AG04449 (cell line): ENCODE data around the gene TSPAN10.

Source experiments
- CTCF ChIA-PET: fragments of 350-600 bp; formaldehyde crosslinking; extraction: SDS; loops from one replicate; lab custom pipeline; 2021; ENCODE audit warnings: antibody characterized with exemption; lab: Yijun Ruan, JAX
- POLR2A ChIA-PET: fragments of 400-600, 350-600 bp; formaldehyde crosslinking; extraction: SDS; loops from one replicate; lab custom pipeline; 2020; ENCODE audit warnings: antibody characterized with exemption, inconsistent platforms; lab: Yijun Ruan, JAX
- DNase-seq: peaks from one replicate; pipeline ENCODE4 v3.0.0-alpha.2; 2010; ENCODE audit warnings: low read depth, low spot score
- H3K4me3 ChIP-seq: 2 replicates; pipeline ENCODE4 v1.5.1; 2011; ENCODE audit warnings: low read depth, mild to moderate bottlenecking, control low read depth, low read length
- TF ChIP-seq, protein P1 (sequence below): IDR thresholded peaks from one replicate; pipeline ENCODE4 v1.5.1; 2011; ENCODE audit warnings: mild to moderate bottlenecking, moderate library complexity, low read length, control low read depth, inconsistent platforms; ENCODE audit not compliant: insufficient read depth; ENCODE audit errors: missing control alignments

TSPAN10 gene

DNA sequence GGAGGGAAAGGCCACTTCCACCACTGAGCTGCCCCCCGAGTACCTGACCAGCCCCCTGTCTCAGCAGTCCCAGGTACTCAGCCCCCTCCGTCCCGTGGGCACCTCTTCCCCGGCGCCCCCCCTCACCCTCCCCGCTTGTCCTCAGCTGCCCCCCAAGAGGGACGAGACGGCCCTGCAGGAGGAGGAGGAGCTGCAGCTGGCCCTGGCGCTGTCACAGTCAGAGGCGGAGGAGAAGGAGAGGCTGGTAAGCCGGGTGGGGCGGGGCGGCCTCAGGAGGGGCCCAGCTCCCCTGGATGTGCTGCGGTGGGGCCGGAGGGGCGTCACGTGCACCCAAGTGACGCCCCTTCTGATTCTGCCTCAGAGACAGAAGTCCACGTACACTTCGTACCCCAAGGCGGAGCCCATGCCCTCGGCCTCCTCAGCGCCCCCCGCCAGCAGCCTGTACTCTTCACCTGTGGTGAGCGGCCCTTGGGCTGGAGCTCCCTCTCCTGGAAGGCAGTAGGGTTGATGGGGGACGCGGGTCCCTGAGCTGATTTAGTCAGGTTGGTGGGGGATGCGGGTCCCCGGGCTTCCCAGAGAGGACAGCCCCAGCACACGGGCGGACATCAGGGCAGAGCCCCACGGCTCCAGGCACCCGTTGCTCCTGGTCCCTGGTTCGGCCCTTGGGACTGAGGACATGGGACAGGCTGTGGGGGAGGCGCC is 56.7 kb downstream of the TSPAN10 start:
- no peak overlapping the region for H3K4me3 ChIP-seq
- CTCF ChIA-PET: interaction anchor here (0.9 to 1.2 kb wide), 2 partner anchors 9 to 34 kb away, joined by 3 read pairs; partner anchors contain the start of gene HGS
- DNase-seq: no peak
- POLR2A ChIA-PET: interaction anchor here (1.2 to 1.5 kb wide), 3 partner anchors 9 to 10 kb away, joined by 5 to 6 read pairs (median 5); partner anchors contain the start of genes ARL16, HGS and MRPL12
- TF ChIP-seq, protein P1, sequence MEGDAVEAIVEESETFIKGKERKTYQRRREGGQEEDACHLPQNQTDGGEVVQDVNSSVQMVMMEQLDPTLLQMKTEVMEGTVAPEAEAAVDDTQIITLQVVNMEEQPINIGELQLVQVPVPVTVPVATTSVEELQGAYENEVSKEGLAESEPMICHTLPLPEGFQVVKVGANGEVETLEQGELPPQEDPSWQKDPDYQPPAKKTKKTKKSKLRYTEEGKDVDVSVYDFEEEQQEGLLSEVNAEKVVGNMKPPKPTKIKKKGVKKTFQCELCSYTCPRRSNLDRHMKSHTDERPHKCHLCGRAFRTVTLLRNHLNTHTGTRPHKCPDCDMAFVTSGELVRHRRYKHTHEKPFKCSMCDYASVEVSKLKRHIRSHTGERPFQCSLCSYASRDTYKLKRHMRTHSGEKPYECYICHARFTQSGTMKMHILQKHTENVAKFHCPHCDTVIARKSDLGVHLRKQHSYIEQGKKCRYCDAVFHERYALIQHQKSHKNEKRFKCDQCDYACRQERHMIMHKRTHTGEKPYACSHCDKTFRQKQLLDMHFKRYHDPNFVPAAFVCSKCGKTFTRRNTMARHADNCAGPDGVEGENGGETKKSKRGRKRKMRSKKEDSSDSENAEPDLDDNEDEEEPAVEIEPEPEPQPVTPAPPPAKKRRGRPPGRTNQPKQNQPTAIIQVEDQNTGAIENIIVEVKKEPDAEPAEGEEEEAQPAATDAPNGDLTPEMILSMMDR: no peak

DNA sequence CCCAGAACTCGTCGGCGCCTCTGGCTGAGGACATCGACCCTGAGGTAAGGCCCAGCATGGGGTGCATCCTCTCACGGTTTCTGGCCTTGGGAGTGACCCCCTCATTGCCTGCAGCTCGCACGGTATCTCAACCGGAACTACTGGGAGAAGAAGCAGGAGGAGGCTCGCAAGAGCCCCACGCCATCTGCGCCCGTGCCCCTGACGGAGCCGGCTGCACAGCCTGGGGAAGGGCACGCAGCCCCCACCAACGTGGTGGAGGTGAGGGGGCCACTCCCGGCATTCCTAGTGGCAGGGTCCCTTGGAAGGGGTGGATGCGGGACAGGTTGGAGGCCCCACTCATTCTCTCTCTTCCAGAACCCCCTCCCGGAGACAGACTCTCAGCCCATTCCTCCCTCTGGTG is 57.8 kb downstream of the TSPAN10 start:
- no peak for DNase-seq
- TF ChIP-seq, protein P1: no peak
- POLR2A ChIA-PET: no interaction called here
- H3K4me3 ChIP-seq: no peak overlapping the region
- CTCF ChIA-PET: no interaction called here

DNA sequence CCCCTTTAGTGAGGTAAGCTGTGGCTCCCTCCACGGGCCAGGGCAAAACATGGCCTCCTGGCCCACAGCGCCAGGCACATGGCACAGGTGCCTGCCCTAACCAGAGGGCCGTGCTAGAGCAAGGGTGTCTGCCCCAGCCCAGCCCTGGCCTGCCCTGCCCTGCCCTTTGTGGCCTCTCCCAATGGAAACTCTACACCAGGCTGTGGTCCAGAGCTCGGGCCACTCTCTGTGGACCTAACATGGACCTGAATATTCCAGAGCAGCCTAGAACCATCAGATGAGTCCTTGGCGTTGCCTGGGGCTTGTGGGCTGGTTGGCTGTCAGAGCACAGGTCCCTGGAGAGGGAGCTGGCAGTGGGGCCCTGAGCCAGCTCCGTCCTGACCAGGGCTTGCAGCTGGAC is 58.2 kb downstream of the TSPAN10 start:
- H3K4me3 ChIP-seq: no peak overlapping the region
- TF ChIP-seq, protein P1: no peak
- ChIA-PET CTCF (no interaction called here), POLR2A (interaction anchor here (0.7 to 1.6 kb wide), 2 partner anchors 11 to 29 kb away, joined by 3 to 5 read pairs; partner anchors contain the start of genes CCDC137, HGS and OXLD1)
- DNase-seq: no peak

DNA sequence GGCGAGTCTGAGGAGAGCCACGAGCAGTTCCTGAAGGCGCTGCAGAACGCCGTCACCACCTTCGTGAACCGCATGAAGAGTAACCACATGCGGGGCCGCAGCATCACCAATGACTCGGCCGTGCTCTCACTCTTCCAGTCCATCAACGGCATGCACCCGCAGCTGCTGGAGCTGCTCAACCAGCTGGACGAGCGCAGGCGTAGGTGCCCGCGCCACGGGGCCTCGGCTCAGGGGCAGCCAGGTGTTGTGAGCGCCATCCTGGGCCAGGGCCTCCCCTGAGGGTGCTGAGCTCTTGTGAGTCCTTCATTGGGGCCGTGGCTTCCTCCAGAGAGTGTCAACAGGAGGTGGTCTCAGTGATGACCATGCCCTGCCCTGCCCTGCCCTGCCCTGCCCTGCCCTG is 58.8 kb downstream of the TSPAN10 start:
- no peak for DNase-seq
- ChIA-PET POLR2A (interaction anchor here (0.7 to 1.6 kb wide), 2 partner anchors 11 to 29 kb away, joined by 3 to 5 read pairs; partner anchors contain the start of genes CCDC137, HGS and OXLD1), CTCF (no interaction called here)
- TF ChIP-seq, protein P1: no peak
- H3K4me3 ChIP-seq: no peak overlapping the region

DNA sequence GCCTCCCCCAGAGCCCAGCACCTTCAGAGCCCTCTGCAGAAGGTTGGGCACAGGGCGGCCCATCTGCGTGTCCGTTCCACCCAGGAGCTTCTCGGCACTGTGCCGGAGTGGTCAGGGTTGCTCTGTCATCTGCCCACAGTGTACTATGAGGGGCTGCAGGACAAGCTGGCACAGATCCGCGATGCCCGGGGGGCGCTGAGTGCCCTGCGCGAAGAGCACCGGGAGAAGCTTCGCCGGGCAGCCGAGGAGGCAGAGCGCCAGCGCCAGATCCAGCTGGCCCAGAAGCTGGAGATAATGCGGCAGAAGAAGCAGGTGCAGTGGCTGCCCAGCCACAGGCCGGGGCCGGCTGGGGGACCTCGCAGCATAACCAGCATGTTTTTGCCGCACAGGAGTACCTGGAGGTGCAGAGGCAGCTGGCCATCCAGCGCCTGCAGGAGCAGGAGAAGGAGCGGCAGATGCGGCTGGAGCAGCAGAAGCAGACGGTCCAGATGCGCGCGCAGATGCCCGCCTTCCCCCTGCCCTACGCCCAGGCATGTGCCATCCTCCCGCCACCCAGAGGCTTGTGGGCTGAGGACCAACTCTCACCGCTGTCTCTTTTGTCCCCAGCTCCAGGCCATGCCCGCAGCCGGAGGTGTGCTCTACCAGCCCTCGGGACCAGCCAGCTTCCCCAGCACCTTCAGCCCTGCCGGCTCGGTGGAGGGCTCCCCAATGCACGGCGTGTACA is 59.4 kb downstream of the TSPAN10 start:
- POLR2A ChIA-PET: interaction anchor here (1.6 kb wide), 1 partner anchor 12 kb away, joined by 5 read pairs; the partner anchor contains the start of gene HGS
- no peak overlapping the region for H3K4me3 ChIP-seq
- TF ChIP-seq, protein P1: no peak
- DNase-seq: no peak
- CTCF ChIA-PET: no interaction called here
